BJ (cell line): Measurements from ENCODE around the gene RAB3IL1. TPM values are rescaled to one million over a fixed set of nuclear protein-coding genes. Genes with fewer than 3 reads are reported as not detected.

ENCODE experiments used
- CTCF ChIA-PET: fragments of 350-600 bp; formaldehyde crosslinking; extraction: SDS; loops from one replicate; lab custom pipeline; 2021; ENCODE audit warnings: antibody characterized with exemption, inconsistent platforms; lab: Yijun Ruan, JAX
- POLR2A ChIA-PET: fragments of 300-600 bp; sonication (Branson Sonifier 250); formaldehyde crosslinking; extraction: SDS; loops from one replicate; lab custom pipeline; 2021; ENCODE audit warnings: antibody characterized with exemption; lab: Charles Lee
- DNase-seq: peaks from one replicate; pipeline ENCODE4 v3.0.0-alpha.2; 2011; ENCODE audit warnings: low read depth
- H3K27me3 ChIP-seq: 2 replicates; pipeline ENCODE4 v1.6.0; 2011; ENCODE audit warnings: low read length; ENCODE audit not compliant: control insufficient read depth, insufficient read depth
- H3K36me3 ChIP-seq: 2 replicates; pipeline ENCODE4 v1.5.1; 2011; ENCODE audit warnings: low read length; ENCODE audit not compliant: control insufficient read depth, insufficient read depth
- H3K4me3 ChIP-seq: 2 replicates; pipeline ENCODE4 v1.5.1; 2011; ENCODE audit warnings: low read depth, mild to moderate bottlenecking, control low read depth, low read length
- polyA plus RNA-seq: library from polyadenylated mRNA; depleted of rRNA; stranded (reverse); fragments of >200 nt; gene quantifications from 2 replicates; pipeline ENCODE4 v1.2.3, GENCODE V29; 2011
- TF ChIP-seq, protein P1 (sequence below): IDR thresholded peaks from 2 replicates; pipeline ENCODE4 v1.5.1; 2011; ENCODE audit warnings: low read depth, mild to moderate bottlenecking, control low read depth, inconsistent platforms, low read length, moderate library complexity; ENCODE audit not compliant: insufficient read depth

The RAB3IL1 gene
- polyA plus RNA-seq, 1 experiment, result 15.1 TPM

DNA sequence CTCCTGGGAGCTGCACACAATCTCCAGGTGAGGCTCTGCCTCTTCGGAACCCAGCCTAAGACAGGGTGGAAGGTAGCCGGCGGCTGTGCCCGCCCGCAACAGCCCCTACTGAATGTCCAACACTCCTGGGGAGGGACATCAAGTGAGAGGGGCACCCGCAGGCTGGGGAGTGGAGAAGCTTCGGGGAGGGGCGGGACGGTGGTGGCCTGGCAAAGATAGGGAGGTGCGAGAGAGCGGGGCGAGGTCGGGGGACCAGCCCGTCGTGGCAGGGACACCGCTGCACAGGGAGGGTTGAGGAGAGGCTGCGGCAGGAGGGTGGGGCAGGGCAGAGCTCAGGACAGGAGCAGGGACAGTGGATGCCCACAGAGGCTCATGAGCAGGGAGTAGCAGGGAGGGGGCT is 17.1 kb downstream of the RAB3IL1 start:
- CTCF ChIA-PET, result interaction anchor here (0.7 to 11.1 kb wide), 21 partner anchors 9 to 207 kb away, joined by 3 to 374 read pairs (median 17); partner anchors contain the start of gene BEST1
- TF ChIP-seq, protein P1, sequence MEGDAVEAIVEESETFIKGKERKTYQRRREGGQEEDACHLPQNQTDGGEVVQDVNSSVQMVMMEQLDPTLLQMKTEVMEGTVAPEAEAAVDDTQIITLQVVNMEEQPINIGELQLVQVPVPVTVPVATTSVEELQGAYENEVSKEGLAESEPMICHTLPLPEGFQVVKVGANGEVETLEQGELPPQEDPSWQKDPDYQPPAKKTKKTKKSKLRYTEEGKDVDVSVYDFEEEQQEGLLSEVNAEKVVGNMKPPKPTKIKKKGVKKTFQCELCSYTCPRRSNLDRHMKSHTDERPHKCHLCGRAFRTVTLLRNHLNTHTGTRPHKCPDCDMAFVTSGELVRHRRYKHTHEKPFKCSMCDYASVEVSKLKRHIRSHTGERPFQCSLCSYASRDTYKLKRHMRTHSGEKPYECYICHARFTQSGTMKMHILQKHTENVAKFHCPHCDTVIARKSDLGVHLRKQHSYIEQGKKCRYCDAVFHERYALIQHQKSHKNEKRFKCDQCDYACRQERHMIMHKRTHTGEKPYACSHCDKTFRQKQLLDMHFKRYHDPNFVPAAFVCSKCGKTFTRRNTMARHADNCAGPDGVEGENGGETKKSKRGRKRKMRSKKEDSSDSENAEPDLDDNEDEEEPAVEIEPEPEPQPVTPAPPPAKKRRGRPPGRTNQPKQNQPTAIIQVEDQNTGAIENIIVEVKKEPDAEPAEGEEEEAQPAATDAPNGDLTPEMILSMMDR, result no peak
- no peak for DNase-seq
- POLR2A ChIA-PET, result no interaction called here
- Histone ChIP-seq H3K4me3 (no peak overlapping the region), H3K36me3 (peaks cover 11% of the 10 kb centered on the region), H3K27me3 (no peaks in the 10 kb centered on the region)

DNA sequence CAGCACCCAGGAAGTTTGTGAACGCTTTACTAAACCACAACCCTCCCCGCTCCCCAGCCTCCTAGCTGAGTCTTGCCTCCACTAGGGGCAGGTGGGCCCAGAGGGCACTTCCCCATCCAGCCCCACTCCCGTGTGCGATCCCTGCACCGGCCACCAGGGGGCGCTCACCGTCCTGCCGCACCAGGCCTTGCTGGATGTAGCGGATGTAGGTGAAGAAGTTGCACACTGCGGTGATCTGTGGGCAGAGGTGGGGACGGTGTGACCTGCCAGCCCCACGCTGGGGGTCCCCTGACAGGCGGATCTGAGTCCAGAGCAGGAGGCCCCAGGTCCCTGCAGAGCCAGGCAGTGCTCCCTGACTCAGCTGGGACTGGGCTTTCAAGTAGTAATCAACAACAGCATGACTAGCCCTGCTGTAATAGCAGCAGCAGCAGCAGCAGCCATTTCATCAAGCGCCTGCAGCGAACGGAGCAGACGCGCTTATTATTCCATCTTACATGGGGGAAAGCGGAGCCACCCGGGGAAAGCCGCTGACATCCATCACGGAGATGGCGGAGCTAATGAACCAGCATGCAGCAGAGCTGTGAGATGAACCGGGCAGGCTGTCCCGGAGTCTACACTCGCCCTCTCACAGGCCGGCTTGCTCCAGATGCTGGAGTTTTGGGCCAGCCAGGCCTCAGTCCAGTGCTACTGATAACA is 18.1 kb downstream of the RAB3IL1 start:
- no peak overlapping the region for H3K4me3 ChIP-seq
- CTCF ChIA-PET, result interaction anchor here (0.6 to 11.1 kb wide), 37 partner anchors 8 to 212 kb away, joined by 3 to 374 read pairs (median 12); partner anchors contain the start of genes BEST1, FADS3 and FTH1
- POLR2A ChIA-PET, result no interaction called here
- H3K27me3 ChIP-seq, result no peaks in the 10 kb centered on the region
- H3K36me3 ChIP-seq, result peaks cover 8% of the 10 kb centered on the region
- TF ChIP-seq, protein P1, result peak; percentile 100
- no peak for DNase-seq

GRCh38 chr11:61898247-61898582 is 19.2 kb downstream of the RAB3IL1 start:
- POLR2A ChIA-PET, result no interaction called here
- CTCF ChIA-PET, result interaction anchor here (0.6 to 11.1 kb wide), 35 partner anchors 10 to 1071 kb away, joined by 3 to 374 read pairs (median 12); partner anchors contain the start of genes BEST1, FTH1 and RAB3IL1
- DNase-seq, result no peak
- Histone ChIP-seq H3K36me3 (peaks cover 6% of the 10 kb centered on the region), H3K4me3 (no peak overlapping the region), H3K27me3 (no peaks in the 10 kb centered on the region)
- TF ChIP-seq, protein P1, result no peak

DNA sequence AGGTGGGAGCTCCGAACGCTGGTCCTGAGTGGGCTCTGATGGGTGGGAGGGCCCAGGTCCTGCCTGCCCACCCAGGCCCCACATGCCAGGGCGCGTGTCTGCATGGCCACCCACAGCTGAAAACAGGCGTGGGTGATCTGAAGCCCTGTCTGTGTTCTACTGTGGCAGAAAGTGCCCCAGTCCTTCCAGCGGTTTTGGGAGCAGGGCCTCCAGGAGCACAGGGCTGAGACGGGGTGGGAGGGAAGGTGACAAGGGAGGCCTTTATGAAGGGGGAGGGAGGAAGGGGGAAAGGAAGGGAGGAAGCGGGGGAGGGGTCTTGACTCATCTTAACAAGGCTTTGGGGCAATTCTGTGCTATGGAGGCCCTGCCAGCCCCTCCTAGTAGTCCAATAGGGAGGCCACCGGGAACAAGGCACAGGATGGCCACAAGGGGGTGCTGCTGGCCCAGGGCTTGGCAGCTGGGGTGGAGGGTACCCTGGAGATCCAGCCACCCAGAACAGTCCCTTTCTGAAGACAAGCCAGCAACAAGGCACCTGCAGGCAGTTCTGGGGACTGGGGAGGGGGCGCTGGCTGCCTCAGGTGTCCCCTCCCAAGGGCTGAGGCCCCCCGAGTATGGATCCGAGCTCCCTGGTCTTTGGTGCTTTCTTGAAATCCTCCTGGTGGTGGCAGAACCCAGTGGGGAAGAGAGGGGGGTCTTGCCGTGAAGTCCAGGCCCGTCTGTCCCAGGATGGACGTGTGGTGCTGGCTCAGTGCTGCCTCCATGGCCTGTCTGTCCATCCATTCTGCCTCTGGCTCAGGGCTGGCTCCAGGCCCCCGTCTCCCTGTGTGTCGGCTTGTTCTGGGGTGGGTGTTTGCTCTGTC is 19.7 kb downstream of the RAB3IL1 start:
- CTCF ChIA-PET, result interaction anchor here (0.6 to 11.1 kb wide), 40 partner anchors 10 to 1070 kb away, joined by 3 to 374 read pairs (median 10); partner anchors contain the start of genes BEST1, FTH1 and RAB3IL1
- Histone ChIP-seq H3K27me3 (no peaks in the 10 kb centered on the region), H3K4me3 (no peak overlapping the region), H3K36me3 (peaks cover 6% of the 10 kb centered on the region)
- TF ChIP-seq, protein P1, result peak; percentile 96
- DNase-seq, result no peak
- POLR2A ChIA-PET, result no interaction called here
